Stimulated activated CD8-positive, alpha-beta memory T cell treated with anti-CD3 and anti-CD28 coated beads, Interleukin-4, amount 100 ng/mL, for 1 hour (primary cell): ENCODE results near the gene ALG12.

ENCODE experiments used
- DNase-seq, 2 donors: peaks; one replicate each; pipeline ENCODE4 v3.0.0-alpha.2; 2020; ENCODE audit warnings: low read depth in 2 of 2, low spot score in 1 of 2

Gene ALG12

GRCh38 chr22:49892226-49892899, 25.9 kb downstream of the ALG12 start:
- DNase-seq, result no peak

- no peak for DNase-seq
These were observed 29.2 kb downstream of the ALG12 start for GRCh38 chr22:49889071-49889470.

GRCh38 chr22:49887702-49888101, 30.5 kb downstream of the ALG12 start:
- DNase-seq, result no peak

- DNase-seq, result no peak
These were observed 31.2 kb downstream of the ALG12 start for GRCh38 chr22:49887064-49887451.

- DNase-seq, result no peak
These were observed 31.7 kb downstream of the ALG12 start for GRCh38 chr22:49886346-49887063.

GRCh38 chr22:49885881-49886280, 32.4 kb downstream of the ALG12 start:
- DNase-seq, result no peak

GRCh38 chr22:49885281-49885680, 33.0 kb downstream of the ALG12 start:
- DNase-seq, result no peak

GRCh38 chr22:49884503-49885260, 33.6 kb downstream of the ALG12 start:
- DNase-seq, result no peak

GRCh38 chr22:49884075-49884474, 34.2 kb downstream of the ALG12 start:
- no peak for DNase-seq

- no peak for DNase-seq
These were observed 35.0 kb downstream of the ALG12 start for GRCh38 chr22:49883294-49883640.

GRCh38 chr22:49882519-49883293, 35.5 kb downstream of the ALG12 start:
- no peak for DNase-seq

GRCh38 chr22:49881856-49882255, 36.4 kb downstream of the ALG12 start:
- no peak for DNase-seq

GRCh38 chr22:49880281-49880680, 38.0 kb downstream of the ALG12 start:
- no peak for DNase-seq

- DNase-seq, result no peak
These were observed 38.4 kb downstream of the ALG12 start for GRCh38 chr22:49879871-49880270.

GRCh38 chr22:49878206-49878605, 40.0 kb downstream of the ALG12 start:
- DNase-seq, result no peak

- DNase-seq, result no peak
These were observed 40.6 kb downstream of the ALG12 start for GRCh38 chr22:49877642-49878041.

GRCh38 chr22:49873228-49873940, 44.9 kb downstream of the ALG12 start:
- no peak for DNase-seq

GRCh38 chr22:49872347-49872746, 45.9 kb downstream of the ALG12 start:
- no peak for DNase-seq

- no peak for DNase-seq
These were observed 46.8 kb downstream of the ALG12 start for GRCh38 chr22:49871482-49871881.

GRCh38 chr22:49869845-49870712, 48.2 kb downstream of the ALG12 start:
- DNase-seq, result no peak
